Natural killer cell treated with Interleukin-12 subunit alpha and Interleukin-12 subunit beta and Interleukin-15 and Interleukin-18, amount 100 ng/mL, for 72 hours (primary cell): Measurements from ENCODE around the gene ID4. TPM values are rescaled to one million over a fixed set of nuclear protein-coding genes. Genes with fewer than 3 reads are reported as not detected.

ENCODE experiments used
- ATAC-seq, 2 donors: fragments of 150-1000 bp; cut with Tn5 transposase in 1 of 2; sonication (Bioruptor Pico), chemical (Tn5 transposase) in 1 of 2; 2 replicates each; pipeline ENCODE4 v1.10.0; 2021
- DNase-seq: peaks from one replicate; pipeline ENCODE4 v3.0.0; 2022; ENCODE audit warnings: low spot score
- H3K27ac Mint-ChIP-seq, 2 donors: 1 replicate in 1 of 2; 2 replicates in 1 of 2; pipeline ENCODE4 v1.8.0; 2022; ENCODE audit warnings: mixed read lengths in 2 of 2, mild to moderate bottlenecking in 1 of 2, moderate library complexity in 1 of 2
- H3K27me3 Mint-ChIP-seq, 2 donors: 1 replicate in 1 of 2; 2 replicates in 1 of 2; pipeline ENCODE4 v1.8.0; 2022; ENCODE audit warnings: mixed read lengths in 2 of 2
- H3K36me3 Mint-ChIP-seq: one replicate; pipeline ENCODE4 v1.8.0; 2022; ENCODE audit warnings: mixed read lengths
- H3K4me1 Mint-ChIP-seq, 2 donors: 1 replicate in 1 of 2; 2 replicates in 1 of 2; pipeline ENCODE4 v1.8.0; 2022; ENCODE audit warnings: low read depth in 2 of 2, mixed read lengths in 2 of 2, mild to moderate bottlenecking in 1 of 2
- H3K4me3 Mint-ChIP-seq: one replicate; pipeline ENCODE4 v1.8.0; 2022; ENCODE audit warnings: mixed read lengths
- H3K9me3 Mint-ChIP-seq: 2 replicates; pipeline ENCODE4 v1.8.0; 2022; ENCODE audit warnings: mixed read lengths
- total RNA-seq, 2 donors: library from RNA; stranded (reverse); gene quantifications; one replicate each; pipeline ENCODE4 v1.2.3, GENCODE V29; 2022

The ID4 gene
- total RNA-seq, 2 donors from 2014 or later: not detected

DNA sequence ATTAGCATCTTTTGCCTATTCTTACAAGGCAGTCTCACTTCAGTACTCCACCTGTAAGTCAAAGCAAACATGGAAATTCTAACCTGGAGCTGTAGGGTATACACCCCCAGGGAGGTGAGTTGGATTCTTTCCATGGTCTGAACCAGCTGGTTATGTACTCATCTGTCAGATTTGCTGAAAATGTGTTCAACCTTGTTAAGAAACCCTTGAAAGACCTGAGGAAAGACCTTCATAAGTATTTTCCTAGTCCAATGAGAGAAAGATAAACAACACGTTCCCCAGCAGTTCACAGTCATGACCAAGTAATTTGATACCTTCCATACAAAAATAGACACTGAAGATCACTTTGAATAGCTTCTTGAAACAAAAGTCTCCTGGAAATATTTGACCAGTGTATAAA is 42.5 kb downstream of the ID4 start:
- Mint-ChIP-seq H3K27ac (no peak overlapping the region), H3K36me3 (no peaks in the 10 kb centered on the region), H3K4me1 (peaks cover 4 to 5% of the 10 kb centered on the region in 2 donors), H3K4me3 (no peak overlapping the region), H3K9me3 (no peaks in the 10 kb centered on the region), H3K27me3 (peaks cover 8 to 13% of the 10 kb centered on the region in 2 donors)
- DNase-seq (no peak), ATAC-seq (no peak)

DNA sequence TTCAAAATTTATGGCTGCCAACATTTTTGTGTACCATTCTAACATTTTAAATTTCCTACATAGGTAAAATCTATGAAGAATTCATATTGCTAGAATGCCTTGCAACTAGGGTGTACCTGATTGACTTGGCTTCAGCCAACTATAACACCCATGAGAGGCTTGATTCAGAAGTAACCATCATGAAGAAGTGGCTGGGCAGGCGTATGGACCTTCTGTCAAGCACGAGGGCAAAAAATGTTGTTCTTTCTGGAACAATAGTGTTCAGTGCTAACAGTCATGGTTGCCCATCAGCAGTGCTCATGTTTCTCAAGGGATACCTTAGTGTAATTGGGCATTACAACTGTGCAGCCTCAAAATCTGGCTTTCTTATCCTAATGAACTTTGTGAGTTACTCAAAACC is 42.9 kb downstream of the ID4 start:
- Mint-ChIP-seq H3K9me3 (no peaks in the 10 kb centered on the region), H3K4me3 (no peak overlapping the region), H3K27ac (no peak overlapping the region), H3K36me3 (no peaks in the 10 kb centered on the region), H3K27me3 (peaks cover 8 to 13% of the 10 kb centered on the region in 2 donors), H3K4me1 (peaks cover 6% of the 10 kb centered on the region in 2 donors)
- DNase-seq (no peak), ATAC-seq (no peak)

DNA sequence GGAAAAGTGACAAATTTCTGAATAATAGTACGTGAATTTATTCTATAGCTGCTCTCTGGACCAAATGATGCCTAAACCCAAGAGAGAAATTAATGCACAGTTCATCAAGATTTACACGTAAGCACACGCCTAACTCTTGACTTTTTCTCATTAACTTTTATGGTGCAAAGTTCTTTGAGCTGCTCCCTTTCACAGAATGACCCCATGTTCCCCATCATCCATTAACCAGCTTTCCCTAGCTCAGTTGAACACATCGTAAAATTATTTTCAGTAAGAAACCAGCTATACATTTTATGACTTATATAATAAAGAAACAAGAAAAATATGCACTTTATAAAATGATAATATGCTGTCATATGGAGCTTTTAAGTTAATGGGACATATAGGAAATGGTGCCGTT is 54.3 kb downstream of the ID4 start:
- no peaks in the 10 kb centered on the region for H3K36me3 Mint-ChIP-seq
- peaks cover 10 to 23% of the 10 kb centered on the region in 2 donors for H3K27me3 Mint-ChIP-seq
- no peak for DNase-seq
- H3K4me3 Mint-ChIP-seq: no peak overlapping the region
- H3K27ac Mint-ChIP-seq: no peak overlapping the region
- H3K9me3 Mint-ChIP-seq: no peaks in the 10 kb centered on the region
- H3K4me1 Mint-ChIP-seq: no peaks in the 10 kb centered on the region
- ATAC-seq: no peak
